IMR-90 (cell line): ENCODE data around the gene TEK. TPM values are rescaled to one million over a fixed set of nuclear protein-coding genes. Genes with fewer than 3 reads are reported as not detected.

Experiments
- ATAC-seq: fragments of 200-7000 bp; cut with Tn5 transposase; 2 replicates; pipeline ENCODE4 v1.9.1; 2020; ENCODE audit warnings: low read depth, mild to moderate bottlenecking, moderate library complexity
- BruUV-seq: library from RNA; stranded (reverse); fragments of 400-500 nt; replicated peaks from 2 replicates; lab custom pipeline; 2021; lab: Mats Ljungman, UMichigan
- CTCF ChIA-PET: fragments of 300-600 bp; formaldehyde crosslinking; extraction: SDS; loops from one replicate; lab custom pipeline; 2021; ENCODE audit warnings: antibody characterized with exemption; lab: Yijun Ruan, JAX
- POLR2A ChIA-PET: fragments of 300-600 bp; sonication (Branson Sonifier 250); formaldehyde crosslinking; loops from one replicate; lab custom pipeline; 2022; ENCODE audit warnings: antibody characterized with exemption; ENCODE audit not compliant: unreplicated experiment; lab: Charles Lee
- DNase-seq: peaks from one replicate; pipeline ENCODE4 v3.0.0; 2013
- H2AFZ ChIP-seq: replicated peaks from 2 replicates; pipeline ENCODE3; 2013; ENCODE audit warnings: low read length, mild to moderate bottlenecking; ENCODE audit not compliant: poor library complexity
- H2AK5ac ChIP-seq: 2 replicates; pipeline ENCODE4 v1.6.1; 2013; ENCODE audit warnings: low read depth, low read length, inconsistent platforms
- H2AK9ac ChIP-seq: replicated peaks from 2 replicates; pipeline ENCODE3; 2013; ENCODE audit warnings: mild to moderate bottlenecking, low read depth, low read length, moderate library complexity; ENCODE audit not compliant: poor library complexity
- H2BK120ac ChIP-seq: 2 replicates; pipeline ENCODE4 v1.6.1; 2013; ENCODE audit warnings: low read depth, low read length, inconsistent platforms
- H2BK15ac ChIP-seq: 3 replicates; pipeline ENCODE4 v1.6.1; 2013; ENCODE audit warnings: low read depth, low read length, inconsistent platforms
- H2BK20ac ChIP-seq: 2 replicates; pipeline ENCODE4 v1.6.1; 2013; ENCODE audit warnings: low read depth, mild to moderate bottlenecking, inconsistent platforms, low read length, moderate library complexity
- H2BK5ac ChIP-seq: 2 replicates; pipeline ENCODE4 v1.6.1; 2013; ENCODE audit warnings: mild to moderate bottlenecking, low read depth, low read length, inconsistent platforms; ENCODE audit not compliant: poor library complexity, severe bottlenecking
- H3K14ac ChIP-seq: replicated peaks from 2 replicates; pipeline ENCODE4 v1.6.1; 2013; ENCODE audit warnings: low read depth, low read length, inconsistent platforms
- H3K18ac ChIP-seq: 2 replicates; pipeline ENCODE4 v1.6.1; 2013; ENCODE audit warnings: low read depth, low read length, control low read depth
- H3K23ac ChIP-seq: 2 replicates; pipeline ENCODE4 v1.6.1; 2013; ENCODE audit warnings: low read depth, low read length, inconsistent platforms
- H3K27ac ChIP-seq: 2 replicates; pipeline ENCODE4 v1.5.1; 2013; ENCODE audit warnings: mild to moderate bottlenecking, control low read depth, low read length; ENCODE audit not compliant: insufficient read depth
- H3K27me3 ChIP-seq: 2 replicates; pipeline ENCODE4 v1.6.1; 2013; ENCODE audit warnings: low read length; ENCODE audit not compliant: control insufficient read depth, insufficient read depth
- H3K36me3 ChIP-seq: 2 replicates; pipeline ENCODE4 v1.6.1; 2013; ENCODE audit warnings: low read length, mixed read lengths; ENCODE audit not compliant: control insufficient read depth, insufficient read depth
- H3K4ac ChIP-seq: 2 replicates; pipeline ENCODE4 v1.6.1; 2013; ENCODE audit warnings: low read depth, low read length, inconsistent platforms
- H3K4me1 ChIP-seq: 2 replicates; pipeline ENCODE4 v1.6.1; 2013; ENCODE audit warnings: low read length, mixed read lengths; ENCODE audit not compliant: control insufficient read depth, insufficient read depth
- H3K4me2 ChIP-seq: 2 replicates; pipeline ENCODE4 v1.6.1; 2013; ENCODE audit warnings: low read depth, mild to moderate bottlenecking, control low read depth, low read length, moderate library complexity
- H3K4me3 ChIP-seq: 2 replicates; pipeline ENCODE4 v1.5.1; 2013; ENCODE audit warnings: low read depth, mild to moderate bottlenecking, control low read depth, low read length, moderate library complexity; ENCODE audit not compliant: insufficient read depth
- H3K56ac ChIP-seq: 2 replicates; pipeline ENCODE4 v1.6.1; 2013; ENCODE audit warnings: low read length, inconsistent platforms; ENCODE audit not compliant: insufficient read depth; ENCODE audit errors: extremely low read depth
- H3K79me1 ChIP-seq, 2 experiments: 2 replicates each; pipeline ENCODE4 v1.6.1; 2013; ENCODE audit warnings: low read length in 2 of 2, inconsistent platforms in 1 of 2, low read depth in 1 of 2
- H3K9ac ChIP-seq: 2 replicates; pipeline ENCODE4 v1.6.1; 2013; ENCODE audit warnings: low read depth, low read length, control low read depth
- H3K9me1 ChIP-seq: 2 replicates; pipeline ENCODE4 v1.6.1; 2013; ENCODE audit warnings: low read length, inconsistent platforms; ENCODE audit not compliant: insufficient read depth
- H3K9me3 ChIP-seq: 2 replicates; pipeline ENCODE4 v1.6.1; 2013; ENCODE audit warnings: low read length; ENCODE audit not compliant: control insufficient read depth, insufficient read depth
- H4K20me1 ChIP-seq: 2 replicates; pipeline ENCODE4 v1.6.1; 2013; ENCODE audit warnings: low read length, inconsistent platforms; ENCODE audit not compliant: insufficient read depth
- H4K5ac ChIP-seq: 2 replicates; pipeline ENCODE4 v1.6.1; 2013; ENCODE audit warnings: mild to moderate bottlenecking, low read depth, low read length, control low read depth
- H4K8ac ChIP-seq, 2 experiments: 2 replicates each; pipeline ENCODE4 v1.6.1; 2013; ENCODE audit warnings: low read depth in 2 of 2, low read length in 2 of 2, control low read depth in 1 of 2, inconsistent platforms in 1 of 2
- H4K91ac ChIP-seq: 2 replicates; pipeline ENCODE4 v1.6.1; 2013; ENCODE audit warnings: low read depth, low read length, inconsistent platforms; ENCODE audit not compliant: insufficient read depth
- BHLHE40 ChIP-seq: fragments of 150-350 bp; IDR thresholded peaks from 2 replicates; pipeline ENCODE4 v1.6.1; 2016; ENCODE audit warnings: mild to moderate bottlenecking, low read depth, low read length
- CHD1 ChIP-seq: IDR thresholded peaks from 2 replicates; pipeline ENCODE4 v1.6.1; 2012; ENCODE audit warnings: low read depth, low read length, improper control_type of control experiment
- FOS ChIP-seq: fragments of 150-350 bp; IDR thresholded peaks from 2 replicates; pipeline ENCODE4 v1.6.1; 2016; ENCODE audit warnings: low read depth, low read length
- MAFK ChIP-seq: IDR thresholded peaks from 2 replicates; pipeline ENCODE4 v1.6.1; 2012; ENCODE audit warnings: low read depth, low read length, improper control_type of control experiment
- MAZ ChIP-seq: IDR thresholded peaks from 2 replicates; pipeline ENCODE4 v1.6.1; 2012; ENCODE audit warnings: low read depth, mild to moderate bottlenecking, low read length, improper control_type of control experiment, moderate library complexity, borderline replicate concordance
- MXI1 ChIP-seq: IDR thresholded peaks from 2 replicates; pipeline ENCODE4 v1.6.1; 2012; ENCODE audit warnings: low read depth, mild to moderate bottlenecking, low read length, moderate library complexity, borderline replicate concordance
- NFE2L2 ChIP-seq: fragments of 150-350 bp; IDR thresholded peaks from 2 replicates; pipeline ENCODE4 v1.6.1; 2016; ENCODE audit warnings: low read depth, mild to moderate bottlenecking, low read length
- POLR2A ChIP-seq: IDR thresholded peaks from 2 replicates; pipeline ENCODE4 v1.6.1; 2012; ENCODE audit warnings: mild to moderate bottlenecking, low read depth, low read length
- RAD21 ChIP-seq: IDR thresholded peaks from 2 replicates; pipeline ENCODE4 v1.6.1; 2012; ENCODE audit warnings: low read length, improper control_type of control experiment
- RCOR1 ChIP-seq: IDR thresholded peaks from 2 replicates; pipeline ENCODE4 v1.6.1; 2012; ENCODE audit warnings: mild to moderate bottlenecking, low read length, improper control_type of control experiment; ENCODE audit not compliant: insufficient replicate concordance
- RFX5 ChIP-seq: IDR thresholded peaks from 2 replicates; pipeline ENCODE4 v1.8.0; 2012; ENCODE audit warnings: low read depth, mild to moderate bottlenecking, low read length, moderate library complexity
- SMC3 ChIP-seq: fragments of 150-350 bp; IDR thresholded peaks from 2 replicates; pipeline ENCODE4 v1.6.1; 2016; ENCODE audit warnings: low read depth, mild to moderate bottlenecking, antibody characterized with exemption, low read length, moderate library complexity
- USF2 ChIP-seq: fragments of 150-350 bp; IDR thresholded peaks from 2 replicates; pipeline ENCODE4 v1.6.1; 2017; ENCODE audit warnings: mild to moderate bottlenecking, antibody characterized with exemption, low read length, low read depth
- WGBS, 2 experiments: methylation state at CpG; one replicate each; pipeline versions ENCODE4 v1.1.5 to v1.1.7; 2013; ENCODE audit warnings: missing lambda C conversion rate in 2 of 2; ENCODE audit not compliant: insufficient read length in 1 of 2; ENCODE audit errors: extremely low coverage in 2 of 2; 5-methylcytosine and 5-hydroxymethylcytosine counted together
- dilution Hi-C: fragments of 300-500 bp; cut with HindIII; formaldehyde crosslinking; loops from one replicate; pipeline ENCODE4 v1.14.3; 2018; ENCODE audit warnings: low sequenced_read_pairs; ENCODE audit not compliant: unreplicated experiment
- in situ Hi-C: fragments of 300-500 bp; cut with MboI; formaldehyde crosslinking; loops from 3 replicates; pipeline ENCODE4 v1.14.3; 2019; ENCODE audit warnings: low sequenced_read_pairs, inconsistent platforms, mixed read lengths
- intact Hi-C: fragments of 100-400 bp; cut with micrococcal nuclease; formaldehyde crosslinking; loops from 2 replicates; pipeline ENCODE4 v1.10.0; 2022
- polyA plus RNA-seq, 3 experiments: library from polyadenylated mRNA; depleted of rRNA; stranded (reverse); fragments of >200 nt; gene quantifications; 2 replicates each; pipeline ENCODE4 v1.2.3, GENCODE V29; 2012; ENCODE audit warnings: low replicate concordance in 1 of 3
- total RNA-seq: library from RNA; depleted of rRNA; stranded (reverse); fragments of >200 nt; gene quantifications from 2 replicates; pipeline ENCODE4 v1.2.3, GENCODE V29; 2012
- TF ChIP-seq, protein P1 (sequence below): conservative IDR thresholded peaks from 2 replicates; pipeline ENCODE4 v1.5.1; 2012; ENCODE audit warnings: mild to moderate bottlenecking, low read depth, low read length, improper control_type of control experiment
- TF ChIP-seq, protein P2 (sequence below): fragments of 150-350 bp; IDR thresholded peaks from 2 replicates; pipeline ENCODE4 v1.6.1; 2016; ENCODE audit warnings: low read depth, mild to moderate bottlenecking, low read length, moderate library complexity, borderline replicate concordance

The TEK gene
- total and polyA plus RNA-seq, 2 of the 4 experiments (the other 2 are of a cell fraction) = 6.3 to 11.7 TPM

DNA sequence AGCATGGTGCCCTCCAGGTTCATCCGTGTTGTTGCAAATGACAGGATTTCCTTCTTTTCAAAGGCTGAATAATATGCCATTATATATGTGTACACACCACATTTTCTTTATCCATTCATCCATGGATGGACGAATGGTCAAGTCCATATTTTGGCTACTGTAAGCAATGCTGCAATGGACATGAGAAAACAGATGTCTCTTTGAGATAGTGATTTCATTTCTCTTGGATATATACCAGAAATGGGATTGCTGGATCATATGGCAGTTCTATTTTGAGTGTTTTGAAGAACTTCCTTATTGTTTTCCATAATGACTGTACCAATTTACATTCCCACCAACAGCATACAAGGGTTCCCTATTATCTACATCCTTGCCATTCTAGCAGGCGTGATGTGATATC, 67.9 kb downstream of the TEK start:
- in situ Hi-C loops = no loop called here
- H2BK120ac ChIP-seq = no peak overlapping the region
- no peak overlapping the region for H3K23ac ChIP-seq
- no peak overlapping the region for H4K8ac ChIP-seq
- BruUV-seq = no TSS peak
- DNase-seq (peak; percentile 35), ATAC-seq (no peak)
- no peak overlapping the region for H2BK20ac ChIP-seq
- H3K4me1 ChIP-seq = peaks cover 11% of the 10 kb centered on the region
- H4K20me1 ChIP-seq = no peaks in the 10 kb centered on the region
- H2AK5ac ChIP-seq = no peak overlapping the region
- H3K4me3 ChIP-seq = no peak overlapping the region
- peaks cover 13% of the 10 kb centered on the region; the same call in 1 of the 2 replicates for H3K36me3 ChIP-seq
- H3K79me1 ChIP-seq = peaks cover 3 to 10% of the 10 kb centered on the region in 2 experiments; a peak in 2 of 4 replicates
- H3K4ac ChIP-seq = no peak overlapping the region
- H2AK9ac ChIP-seq = no peak overlapping the region
- no peak overlapping the region for H3K9ac ChIP-seq
- no peak overlapping the region for H3K14ac ChIP-seq
- WGBS, 2 experiments = no CpG with 5 or more reads among the region's 3 CpGs
- H3K9me1 ChIP-seq = peaks cover 13% of the 10 kb centered on the region
- no peak overlapping the region for H2BK5ac ChIP-seq
- H3K18ac ChIP-seq = no peak overlapping the region; the same call in 1 of the 2 replicates
- H2AFZ ChIP-seq = no peak overlapping the region
- POLR2A ChIA-PET = no interaction called here
- no peak overlapping the region for H3K27ac ChIP-seq
- no peaks in the 10 kb centered on the region for H3K27me3 ChIP-seq
- TF ChIP-seq, protein P1, sequence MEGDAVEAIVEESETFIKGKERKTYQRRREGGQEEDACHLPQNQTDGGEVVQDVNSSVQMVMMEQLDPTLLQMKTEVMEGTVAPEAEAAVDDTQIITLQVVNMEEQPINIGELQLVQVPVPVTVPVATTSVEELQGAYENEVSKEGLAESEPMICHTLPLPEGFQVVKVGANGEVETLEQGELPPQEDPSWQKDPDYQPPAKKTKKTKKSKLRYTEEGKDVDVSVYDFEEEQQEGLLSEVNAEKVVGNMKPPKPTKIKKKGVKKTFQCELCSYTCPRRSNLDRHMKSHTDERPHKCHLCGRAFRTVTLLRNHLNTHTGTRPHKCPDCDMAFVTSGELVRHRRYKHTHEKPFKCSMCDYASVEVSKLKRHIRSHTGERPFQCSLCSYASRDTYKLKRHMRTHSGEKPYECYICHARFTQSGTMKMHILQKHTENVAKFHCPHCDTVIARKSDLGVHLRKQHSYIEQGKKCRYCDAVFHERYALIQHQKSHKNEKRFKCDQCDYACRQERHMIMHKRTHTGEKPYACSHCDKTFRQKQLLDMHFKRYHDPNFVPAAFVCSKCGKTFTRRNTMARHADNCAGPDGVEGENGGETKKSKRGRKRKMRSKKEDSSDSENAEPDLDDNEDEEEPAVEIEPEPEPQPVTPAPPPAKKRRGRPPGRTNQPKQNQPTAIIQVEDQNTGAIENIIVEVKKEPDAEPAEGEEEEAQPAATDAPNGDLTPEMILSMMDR = no peak
- no peak for TF ChIP-seq MAZ
- no peak for TF ChIP-seq NFE2L2
- TF ChIP-seq, protein P2, sequence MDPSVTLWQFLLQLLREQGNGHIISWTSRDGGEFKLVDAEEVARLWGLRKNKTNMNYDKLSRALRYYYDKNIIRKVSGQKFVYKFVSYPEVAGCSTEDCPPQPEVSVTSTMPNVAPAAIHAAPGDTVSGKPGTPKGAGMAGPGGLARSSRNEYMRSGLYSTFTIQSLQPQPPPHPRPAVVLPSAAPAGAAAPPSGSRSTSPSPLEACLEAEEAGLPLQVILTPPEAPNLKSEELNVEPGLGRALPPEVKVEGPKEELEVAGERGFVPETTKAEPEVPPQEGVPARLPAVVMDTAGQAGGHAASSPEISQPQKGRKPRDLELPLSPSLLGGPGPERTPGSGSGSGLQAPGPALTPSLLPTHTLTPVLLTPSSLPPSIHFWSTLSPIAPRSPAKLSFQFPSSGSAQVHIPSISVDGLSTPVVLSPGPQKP = no peak
- TF ChIP-seq RAD21 = no peak
- TF ChIP-seq CHD1 = no peak
- no peak for TF ChIP-seq POLR2A
- no peak for TF ChIP-seq SMC3
- TF ChIP-seq MXI1 = no peak
- TF ChIP-seq FOS = no peak
- TF ChIP-seq RCOR1 = no peak
- TF ChIP-seq USF2 = no peak
- TF ChIP-seq MAFK = no peak
- TF ChIP-seq RFX5 = no peak
- no peak for TF ChIP-seq BHLHE40
- H4K91ac ChIP-seq = no peak overlapping the region
- no peak overlapping the region for H3K56ac ChIP-seq
- no peak overlapping the region for H4K5ac ChIP-seq
- no peaks in the 10 kb centered on the region; the same call in 1 of the 2 replicates for H3K9me3 ChIP-seq
- no peak overlapping the region for H3K4me2 ChIP-seq
- no peak overlapping the region for H2BK15ac ChIP-seq
- intact Hi-C loops = no loop called here
- dilution Hi-C loops = no loop called here
- CTCF ChIA-PET = no interaction called here
